SK-N-SH (cell line): Measurements from ENCODE around the gene SCYL2. TPM values are rescaled to one million over a fixed set of nuclear protein-coding genes. Genes with fewer than 3 reads are reported as not detected.

Experiments
- CTCF ChIA-PET: fragments of 300-600, 350-600 bp; formaldehyde crosslinking; extraction: SDS; loops from one replicate; lab custom pipeline; 2021; lab: Yijun Ruan, JAX
- POLR2A ChIA-PET: fragments of 350-600 bp; sonication (Branson Sonifier 250); formaldehyde crosslinking; extraction: SDS; loops from one replicate; lab custom pipeline; 2020; ENCODE audit warnings: antibody characterized with exemption, inconsistent platforms; lab: Yijun Ruan, JAX
- DNase-seq: peaks from one replicate; pipeline ENCODE4 v3.0.0; 2012
- H2AFZ ChIP-seq: fragments of 200-600 bp; sonication (generic); 2 replicates; pipeline ENCODE4 v1.8.1; 2016; ENCODE audit warnings: antibody characterized with exemption, mild to moderate bottlenecking, low read depth
- H3F3A ChIP-seq: fragments of 200-600 bp; sonication (generic); replicated peaks from 2 replicates; pipeline ENCODE3; 2016; ENCODE audit warnings: antibody characterized with exemption, mild to moderate bottlenecking; ENCODE audit not compliant: insufficient read depth
- H3K27ac ChIP-seq, 2 experiments: fragments of 200-500 bp in 1 of 2; fragments of 200-600 bp in 1 of 2; sonication (Bioruptor generic) in 1 of 2; sonication (generic), shearing (Covaris generic) in 1 of 2; 2 replicates each; pipeline versions ENCODE4 v1.5.1 to v1.6.1; 2014 to 2016; ENCODE audit warnings: low read depth in 2 of 2, inconsistent platforms in 1 of 2, low read length in 1 of 2, mild to moderate bottlenecking in 1 of 2, mixed read lengths in 1 of 2
- H3K27me3 ChIP-seq: fragments of 200-600 bp; sonication (generic), shearing (Covaris generic); 2 replicates; pipeline ENCODE4 v1.6.1; 2016; ENCODE audit warnings: mixed run types; ENCODE audit not compliant: insufficient read depth
- H3K36me3 ChIP-seq, 2 experiments: fragments of 200-500 bp in 1 of 2; fragments of 200-600 bp in 1 of 2; sonication (Bioruptor generic) in 1 of 2; sonication (generic) in 1 of 2; replicated peaks in 1 of 2; 2 replicates each; pipeline versions ENCODE3 to v1.5.1; 2014 to 2016; ENCODE audit warnings: low read length in 1 of 2, mild to moderate bottlenecking in 1 of 2; ENCODE audit not compliant: insufficient read depth in 2 of 2, control insufficient read depth in 1 of 2
- H3K4me1 ChIP-seq, 2 experiments: fragments of 200-500 bp in 1 of 2; fragments of 200-600 bp in 1 of 2; sonication (Bioruptor generic) in 1 of 2; sonication (generic), shearing (Covaris generic) in 1 of 2; 2 replicates each; pipeline versions ENCODE4 v1.5.1 to v1.6.1; 2014 to 2016; ENCODE audit warnings: low read depth in 1 of 2, low read length in 1 of 2, mixed run types in 1 of 2; ENCODE audit not compliant: insufficient read depth in 2 of 2, control insufficient read depth in 1 of 2
- H3K4me2 ChIP-seq: fragments of 200-600 bp; sonication (generic), shearing (Covaris generic); 2 replicates; pipeline ENCODE4 v1.6.1; 2017; ENCODE audit warnings: mixed run types
- H3K4me3 ChIP-seq, 2 experiments: fragments of 200-500 bp in 1 of 2; fragments of 200-600 bp in 1 of 2; sonication (Bioruptor generic) in 1 of 2; sonication (generic), shearing (Covaris generic) in 1 of 2; 2 replicates each; pipeline versions ENCODE4 v1.5.1 to v1.8.1; 2014 to 2016; ENCODE audit warnings: low read depth in 2 of 2, inconsistent platforms in 1 of 2, low read length in 1 of 2, mild to moderate bottlenecking in 1 of 2, mixed read lengths in 1 of 2, moderate library complexity in 1 of 2
- H3K79me2 ChIP-seq: fragments of 200-600 bp; sonication (generic); 2 replicates; pipeline ENCODE4 v1.8.1; 2017; ENCODE audit warnings: mild to moderate bottlenecking; ENCODE audit not compliant: insufficient read depth
- H3K9ac ChIP-seq: fragments of 200-600 bp; sonication (generic); 2 replicates; pipeline ENCODE4 v1.6.1; 2017; ENCODE audit warnings: mixed run types
- H3K9me2 ChIP-seq: fragments of 200-600 bp; sonication (generic); 2 replicates; pipeline ENCODE4 v1.6.1; 2017; ENCODE audit warnings: mixed run types
- H3K9me3 ChIP-seq: fragments of 200-600 bp; sonication (generic); 2 replicates; pipeline ENCODE4 v1.6.1; 2017; ENCODE audit warnings: mixed run types, mild to moderate bottlenecking, moderate library complexity
- H4K20me1 ChIP-seq: fragments of 200-600 bp; sonication (generic); 2 replicates; pipeline ENCODE4 v1.6.1; 2017; ENCODE audit warnings: mild to moderate bottlenecking, mixed run types; ENCODE audit not compliant: insufficient read depth
- ELF1 ChIP-seq: IDR thresholded peaks from 2 replicates; pipeline ENCODE4 v1.4.0; 2012
- FOXJ3 ChIP-seq: sonication (generic); formaldehyde crosslinking; IDR thresholded peaks from 2 replicates; pipeline ENCODE4 v1.5.1; 2020; ENCODE audit warnings: mild to moderate bottlenecking, missing genetic modification reagents
- GABPA ChIP-seq: IDR thresholded peaks from 2 replicates; pipeline ENCODE4 v1.4.0; 2012; ENCODE audit warnings: low read depth, mild to moderate bottlenecking
- GATA2 ChIP-seq: sonication (generic); formaldehyde crosslinking; IDR thresholded peaks from 2 replicates; pipeline ENCODE4 v1.5.0; 2020; ENCODE audit warnings: mild to moderate bottlenecking, missing genetic modification reagents
- NRF1 ChIP-seq: IDR thresholded peaks from 2 replicates; pipeline ENCODE4 v1.6.1; 2012; ENCODE audit warnings: low read depth, mild to moderate bottlenecking, low read length
- POLR2AphosphoS5 ChIP-seq: IDR thresholded peaks from 2 replicates; pipeline ENCODE4 v1.6.1; 2012; ENCODE audit warnings: low read depth, low read length
- RFX5 ChIP-seq: IDR thresholded peaks from 2 replicates; pipeline ENCODE4 v1.6.1; 2012; ENCODE audit warnings: mild to moderate bottlenecking, improper control_type of control experiment, low read length
- SIN3A ChIP-seq: IDR thresholded peaks from 2 replicates; pipeline ENCODE4 v1.6.1; 2012; ENCODE audit warnings: low read depth, mild to moderate bottlenecking, low read length, moderate library complexity, borderline replicate concordance
- SMC3 ChIP-seq: IDR thresholded peaks from 2 replicates; pipeline ENCODE4 v1.6.1; 2012; ENCODE audit warnings: low read depth, low read length, improper control_type of control experiment
- TAF1 ChIP-seq: IDR thresholded peaks from 2 replicates; pipeline ENCODE4 v1.6.1; 2012; ENCODE audit warnings: low read depth, mild to moderate bottlenecking, low read length, moderate library complexity, borderline replicate concordance
- TCF12 ChIP-seq: IDR thresholded peaks from 2 replicates; pipeline ENCODE4 v1.4.0; 2012
- YY1 ChIP-seq: IDR thresholded peaks from 2 replicates; pipeline ENCODE4 v1.4.0; 2012; ENCODE audit warnings: low read depth, mild to moderate bottlenecking
- polyA plus RNA-seq, 3 experiments: library from polyadenylated mRNA; depleted of rRNA; stranded (reverse); fragments of >200 nt; gene quantifications; 2 replicates each; pipeline ENCODE4 v1.2.3, GENCODE V29; 2012
- TF ChIP-seq, protein P1 (sequence below): IDR thresholded peaks from 2 replicates; pipeline ENCODE4 v1.6.1; 2012; ENCODE audit warnings: mild to moderate bottlenecking, low read depth, low read length, moderate library complexity
- TF ChIP-seq, protein P2 (sequence below): IDR thresholded peaks from 2 replicates; pipeline ENCODE4; 2012
- TF ChIP-seq, protein P3 (sequence below): fragments of 150-350 bp; IDR thresholded peaks from 2 replicates; pipeline ENCODE4 v1.6.1; 2016; ENCODE audit warnings: mild to moderate bottlenecking, low read depth, low read length

The SCYL2 gene
- polyA plus RNA-seq, 1 of the 3 experiments (the other 2 are of a cell fraction) = 7.5 TPM

DNA sequence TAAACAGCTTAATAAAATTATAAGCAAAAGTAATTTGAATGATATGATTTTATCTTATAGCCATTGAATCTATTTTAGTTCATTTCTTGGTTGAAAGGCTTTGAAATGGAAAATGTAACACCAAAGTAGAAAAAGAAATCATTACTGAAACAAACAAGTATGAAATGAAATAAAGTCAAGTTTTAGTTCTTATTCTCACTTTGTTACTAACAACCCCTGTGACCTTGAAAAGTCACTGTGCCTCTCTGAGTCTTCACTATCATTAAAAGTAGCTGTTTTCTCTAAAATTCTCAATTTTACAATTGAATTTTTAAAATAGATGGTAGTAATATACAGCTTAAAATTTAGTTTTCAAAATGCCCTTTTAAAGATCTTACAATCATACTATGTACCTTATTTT lies 57.5 kb downstream of the SCYL2 start:
- no peak for TF ChIP-seq NRF1
- TF ChIP-seq, protein P1, sequence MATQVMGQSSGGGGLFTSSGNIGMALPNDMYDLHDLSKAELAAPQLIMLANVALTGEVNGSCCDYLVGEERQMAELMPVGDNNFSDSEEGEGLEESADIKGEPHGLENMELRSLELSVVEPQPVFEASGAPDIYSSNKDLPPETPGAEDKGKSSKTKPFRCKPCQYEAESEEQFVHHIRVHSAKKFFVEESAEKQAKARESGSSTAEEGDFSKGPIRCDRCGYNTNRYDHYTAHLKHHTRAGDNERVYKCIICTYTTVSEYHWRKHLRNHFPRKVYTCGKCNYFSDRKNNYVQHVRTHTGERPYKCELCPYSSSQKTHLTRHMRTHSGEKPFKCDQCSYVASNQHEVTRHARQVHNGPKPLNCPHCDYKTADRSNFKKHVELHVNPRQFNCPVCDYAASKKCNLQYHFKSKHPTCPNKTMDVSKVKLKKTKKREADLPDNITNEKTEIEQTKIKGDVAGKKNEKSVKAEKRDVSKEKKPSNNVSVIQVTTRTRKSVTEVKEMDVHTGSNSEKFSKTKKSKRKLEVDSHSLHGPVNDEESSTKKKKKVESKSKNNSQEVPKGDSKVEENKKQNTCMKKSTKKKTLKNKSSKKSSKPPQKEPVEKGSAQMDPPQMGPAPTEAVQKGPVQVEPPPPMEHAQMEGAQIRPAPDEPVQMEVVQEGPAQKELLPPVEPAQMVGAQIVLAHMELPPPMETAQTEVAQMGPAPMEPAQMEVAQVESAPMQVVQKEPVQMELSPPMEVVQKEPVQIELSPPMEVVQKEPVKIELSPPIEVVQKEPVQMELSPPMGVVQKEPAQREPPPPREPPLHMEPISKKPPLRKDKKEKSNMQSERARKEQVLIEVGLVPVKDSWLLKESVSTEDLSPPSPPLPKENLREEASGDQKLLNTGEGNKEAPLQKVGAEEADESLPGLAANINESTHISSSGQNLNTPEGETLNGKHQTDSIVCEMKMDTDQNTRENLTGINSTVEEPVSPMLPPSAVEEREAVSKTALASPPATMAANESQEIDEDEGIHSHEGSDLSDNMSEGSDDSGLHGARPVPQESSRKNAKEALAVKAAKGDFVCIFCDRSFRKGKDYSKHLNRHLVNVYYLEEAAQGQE = no peak
- TF ChIP-seq GABPA = no peak
- TF ChIP-seq, protein P2, sequence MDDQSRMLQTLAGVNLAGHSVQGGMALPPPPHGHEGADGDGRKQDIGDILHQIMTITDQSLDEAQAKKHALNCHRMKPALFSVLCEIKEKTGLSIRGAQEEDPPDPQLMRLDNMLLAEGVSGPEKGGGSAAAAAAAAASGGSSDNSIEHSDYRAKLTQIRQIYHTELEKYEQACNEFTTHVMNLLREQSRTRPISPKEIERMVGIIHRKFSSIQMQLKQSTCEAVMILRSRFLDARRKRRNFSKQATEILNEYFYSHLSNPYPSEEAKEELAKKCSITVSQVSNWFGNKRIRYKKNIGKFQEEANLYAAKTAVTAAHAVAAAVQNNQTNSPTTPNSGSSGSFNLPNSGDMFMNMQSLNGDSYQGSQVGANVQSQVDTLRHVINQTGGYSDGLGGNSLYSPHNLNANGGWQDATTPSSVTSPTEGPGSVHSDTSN = no peak
- TF ChIP-seq RFX5 = no peak
- TF ChIP-seq GATA2 (CRISPR knock-in tag) = no peak
- no peak for DNase-seq
- CTCF ChIA-PET = no interaction called here

DNA sequence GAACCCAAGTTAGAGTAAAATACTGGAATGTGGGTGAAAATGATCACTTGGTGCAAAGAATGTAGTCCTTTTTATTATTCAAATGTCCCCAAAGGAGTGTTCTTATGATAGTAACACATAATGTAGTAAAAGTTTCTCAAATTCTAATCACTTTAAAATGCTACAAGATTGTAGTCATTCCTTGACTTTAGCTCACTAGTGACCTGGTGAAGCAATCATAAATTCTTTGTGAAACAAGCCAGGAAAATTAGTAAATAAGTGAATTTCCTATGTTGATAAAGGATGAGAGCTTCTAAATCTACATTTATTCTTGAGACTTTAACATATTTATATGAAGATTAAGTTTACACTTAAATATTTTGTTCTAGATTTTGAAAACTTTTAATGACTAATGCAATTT lies 59.2 kb downstream of the SCYL2 start:
- Histone ChIP-seq H3K36me3 (peaks cover 50 to 69% of the 10 kb centered on the region in 2 experiments), H3K9me3 (no peaks in the 10 kb centered on the region), H2AFZ (no peak overlapping the region), H3K4me1 (no peaks in the 10 kb centered on the region), H3F3A (peaks cover 4% of the 10 kb centered on the region), H3K27me3 (no peaks in the 10 kb centered on the region), H3K9me2 (no peaks in the 10 kb centered on the region), H3K4me3 (no peak overlapping the region), H3K27ac (no peak overlapping the region), H4K20me1 (no peaks in the 10 kb centered on the region), H3K4me2 (no peak overlapping the region)
- CTCF ChIA-PET = interaction anchor here (0.6 to 1.9 kb wide), 5 partner anchors 11 to 228 kb away, joined by 3 to 4 read pairs (median 3); no protein-coding TSS in a partner anchor
- DNase-seq = no peak
- no peak for TF ChIP-seq TAF1
- TF ChIP-seq GATA2 (CRISPR knock-in tag) = no peak
- no peak for TF ChIP-seq TCF12
- no peak for TF ChIP-seq SIN3A
- TF ChIP-seq RFX5 = no peak
- no peak for TF ChIP-seq POLR2AphosphoS5
- no peak for TF ChIP-seq ELF1
- no peak for TF ChIP-seq FOXJ3 (CRISPR knock-in tag)
- TF ChIP-seq YY1 = no peak
- TF ChIP-seq, protein P3, sequence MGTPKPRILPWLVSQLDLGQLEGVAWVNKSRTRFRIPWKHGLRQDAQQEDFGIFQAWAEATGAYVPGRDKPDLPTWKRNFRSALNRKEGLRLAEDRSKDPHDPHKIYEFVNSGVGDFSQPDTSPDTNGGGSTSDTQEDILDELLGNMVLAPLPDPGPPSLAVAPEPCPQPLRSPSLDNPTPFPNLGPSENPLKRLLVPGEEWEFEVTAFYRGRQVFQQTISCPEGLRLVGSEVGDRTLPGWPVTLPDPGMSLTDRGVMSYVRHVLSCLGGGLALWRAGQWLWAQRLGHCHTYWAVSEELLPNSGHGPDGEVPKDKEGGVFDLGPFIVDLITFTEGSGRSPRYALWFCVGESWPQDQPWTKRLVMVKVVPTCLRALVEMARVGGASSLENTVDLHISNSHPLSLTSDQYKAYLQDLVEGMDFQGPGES = no peak
- TF ChIP-seq SMC3 = no peak
- TF ChIP-seq, all 33 proteins: peak for 0
- Histone ChIP-seq H3K9ac (no peak overlapping the region), H3K79me2 (no peaks in the 10 kb centered on the region)
- POLR2A ChIA-PET = no interaction called here

More for the DNA sequence above, 57.5 kb downstream of the SCYL2 start:
- Histone ChIP-seq H3K9me2 (no peaks in the 10 kb centered on the region), H3F3A (peaks cover 4% of the 10 kb centered on the region), H3K9ac (no peak overlapping the region), H3K36me3 (peaks cover 38 to 66% of the 10 kb centered on the region in 2 experiments), H2AFZ (no peak overlapping the region), H3K4me1 (no peaks in the 10 kb centered on the region), H3K4me3 (no peak overlapping the region), H3K27ac (no peak overlapping the region), H4K20me1 (no peaks in the 10 kb centered on the region), H3K9me3 (no peaks in the 10 kb centered on the region), H3K79me2 (no peaks in the 10 kb centered on the region), H3K27me3 (no peaks in the 10 kb centered on the region), H3K4me2 (no peak overlapping the region)
- POLR2A ChIA-PET = no interaction called here
